PC-9 (cell line): Measurements from ENCODE around the gene NARF. TPM values are rescaled to one million over a fixed set of nuclear protein-coding genes. Genes with fewer than 3 reads are reported as not detected.
"Not testable (repeated sequence)": the region's sequence is repeated elsewhere in the genome, so short reads cannot be mapped to it uniquely, and the experiment has no call there.

ENCODE experiments used
- BruUV-seq: library from RNA; stranded (reverse); fragments of 400-500 nt; replicated peaks from 2 replicates; lab custom pipeline; 2021; lab: Mats Ljungman, UMichigan
- CTCF ChIA-PET: fragments of 300-600 bp; sonication (Branson Sonifier 250); formaldehyde crosslinking; loops from one replicate; lab custom pipeline; 2022; ENCODE audit warnings: antibody characterized with exemption; lab: Charles Lee
- POLR2A ChIA-PET: fragments of 300-600 bp; sonication (Branson Sonifier 250); formaldehyde crosslinking; loops from one replicate; lab custom pipeline; 2022; ENCODE audit warnings: antibody characterized with exemption; ENCODE audit not compliant: unreplicated experiment; lab: Charles Lee
- DNase-seq, 2 experiments: peaks; one replicate each; pipeline versions ENCODE4 v3.0.0 to v3.0.0-alpha.2; 2015 to 2022; ENCODE audit warnings: mixed read lengths in 1 of 2
- H2AFZ ChIP-seq: fragments of 200-600 bp; sonication (generic); 2 replicates; pipeline ENCODE4 v1.8.1; 2017; ENCODE audit warnings: antibody characterized with exemption
- H3F3A ChIP-seq: fragments of 200-600 bp; sonication (generic); 2 replicates; pipeline ENCODE4 v1.8.1; 2017; ENCODE audit warnings: antibody characterized with exemption, mild to moderate bottlenecking, low read depth; ENCODE audit not compliant: insufficient read depth
- H3K27ac ChIP-seq: fragments of 200-600 bp; sonication (generic); 2 replicates; pipeline ENCODE4 v1.6.1; 2016; ENCODE audit warnings: mixed run types
- H3K27me3 ChIP-seq: fragments of 200-600 bp; sonication (generic); 2 replicates; pipeline ENCODE4 v1.6.1; 2016; ENCODE audit warnings: low read depth, mixed run types; ENCODE audit not compliant: insufficient read depth
- H3K36me3 ChIP-seq: fragments of 200-600 bp; sonication (generic); 2 replicates; pipeline ENCODE4 v1.6.1; 2016; ENCODE audit warnings: low read depth, mixed run types
- H3K4me1 ChIP-seq: fragments of 200-600 bp; sonication (generic); replicated peaks from 2 replicates; pipeline ENCODE4 v1.6.1; 2016; ENCODE audit warnings: mixed run types; ENCODE audit not compliant: insufficient read depth
- H3K4me2 ChIP-seq: fragments of 200-600 bp; sonication (generic); 2 replicates; pipeline ENCODE4 v1.6.1; 2017; ENCODE audit warnings: mixed run types
- H3K4me3 ChIP-seq: fragments of 200-600 bp; sonication (generic); 2 replicates; pipeline ENCODE4 v1.6.1; 2016; ENCODE audit warnings: mixed run types
- H3K79me2 ChIP-seq: fragments of 200-600 bp; sonication (generic); 2 replicates; pipeline ENCODE4 v1.6.1; 2017; ENCODE audit warnings: low read depth, mixed run types
- H3K9me2 ChIP-seq: fragments of 200-600 bp; sonication (generic); 2 replicates; pipeline ENCODE4 v1.8.1; 2017; ENCODE audit warnings: mild to moderate bottlenecking; ENCODE audit not compliant: insufficient read depth
- H3K9me3 ChIP-seq: fragments of 200-600 bp; sonication (generic); 2 replicates; pipeline ENCODE4 v1.8.1; 2016; ENCODE audit warnings: low read depth; ENCODE audit not compliant: insufficient read depth
- H4K20me1 ChIP-seq: fragments of 200-600 bp; sonication (generic); 2 replicates; pipeline ENCODE4 v1.8.1; 2017; ENCODE audit not compliant: insufficient read depth
- CTCF ChIP-seq: fragments of 200-600 bp; sonication (generic); conservative IDR thresholded peaks from 2 replicates; pipeline ENCODE4 v1.6.1; 2017; ENCODE audit warnings: mixed run types, antibody characterized with exemption, mild to moderate bottlenecking, moderate library complexity
- EZH2 ChIP-seq: fragments of 200-600 bp; sonication (generic); IDR thresholded peaks from 2 replicates; pipeline ENCODE4 v1.8.0; 2017; ENCODE audit warnings: antibody characterized with exemption, low read depth
- intact Hi-C: fragments of 100-400 bp; cut with micrococcal nuclease; formaldehyde crosslinking; loops from one replicate; pipeline ENCODE4 v1.10.0; 2022; ENCODE audit not compliant: unreplicated experiment
- total RNA-seq: library from RNA; stranded (reverse); gene quantifications from 2 replicates; pipeline ENCODE4 v1.2.3, GENCODE V29; 2021

NARF gene
- total RNA-seq, 1 experiment from 2014 or later, result 57.2 TPM

- no peak overlapping the region for H3K4me3 ChIP-seq
- H3K4me1 ChIP-seq, result no peaks in the 10 kb centered on the region
- no peak overlapping the region for H2AFZ ChIP-seq
- H4K20me1 ChIP-seq, result no peaks in the 10 kb centered on the region
- no peak overlapping the region for H3K4me2 ChIP-seq
- no peaks in the 10 kb centered on the region for H3K79me2 ChIP-seq
- no TSS peak for BruUV-seq
- DNase-seq, result no peak
- no peaks in the 10 kb centered on the region for H3K36me3 ChIP-seq
- CTCF ChIA-PET, result no interaction called here
- no peaks in the 10 kb centered on the region for H3K27me3 ChIP-seq
- intact Hi-C loops, result no loop called here
- H3K27ac ChIP-seq, result no peak overlapping the region
- H3K9me3 ChIP-seq, result no peaks in the 10 kb centered on the region
- POLR2A ChIA-PET, result interaction anchor here (0.7 kb wide), 1 partner anchor 36 kb away, joined by 4 read pairs; no protein-coding TSS in a partner anchor
- H3K9me2 ChIP-seq, result no peaks in the 10 kb centered on the region
- TF ChIP-seq CTCF (no peak), EZH2 (no peak)
- no peaks in the 10 kb centered on the region for H3F3A ChIP-seq
Observed at GRCh38 chr17:82503728-82504308, 45.3 kb downstream of the NARF start.

- no peak overlapping the region for H3K4me2 ChIP-seq
- no peaks in the 10 kb centered on the region for H3K36me3 ChIP-seq
- H2AFZ ChIP-seq, result no peak overlapping the region
- H3K4me3 ChIP-seq, result no peak overlapping the region
- ChIA-PET CTCF (no interaction called here), POLR2A (no interaction called here)
- TF ChIP-seq EZH2 (no peak), CTCF (no peak)
- H3K9me2 ChIP-seq, result no peaks in the 10 kb centered on the region
- no TSS peak for BruUV-seq
- H3K27me3 ChIP-seq, result no peaks in the 10 kb centered on the region
- H3K9me3 ChIP-seq, result no peaks in the 10 kb centered on the region
- no peaks in the 10 kb centered on the region for H4K20me1 ChIP-seq
- DNase-seq, result no peak
- no peak overlapping the region for H3K27ac ChIP-seq
- H3F3A ChIP-seq, result no peaks in the 10 kb centered on the region
- H3K79me2 ChIP-seq, result no peaks in the 10 kb centered on the region
- no peaks in the 10 kb centered on the region for H3K4me1 ChIP-seq
- intact Hi-C loops, result no loop called here
Observed at GRCh38 chr17:82505296-82505695, 46.8 kb downstream of the NARF start.

DNA sequence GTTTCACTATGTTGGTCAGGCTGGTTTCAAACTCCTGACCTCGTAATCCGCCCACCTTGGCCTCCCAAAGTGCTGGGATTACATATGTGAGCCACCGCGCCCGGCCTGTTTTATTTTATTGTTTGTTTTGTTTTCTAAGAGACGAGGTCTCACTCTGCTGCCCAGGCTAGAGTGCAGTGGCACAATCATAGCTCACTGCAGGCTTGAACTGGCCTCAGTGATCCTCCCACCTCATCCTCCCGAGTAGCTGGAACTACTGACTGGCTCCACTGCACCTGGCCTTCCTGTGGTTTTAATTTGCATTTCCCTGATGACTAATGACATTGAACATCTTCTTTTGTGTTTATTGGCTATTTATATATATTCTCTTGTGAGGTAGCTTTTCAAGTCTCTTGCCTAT lies 47.9 kb downstream of the NARF start:
- H3K27me3 ChIP-seq, DNase-seq, H3K79me2 ChIP-seq, H3K4me1 ChIP-seq, H4K20me1 ChIP-seq, intact Hi-C loops, H3K9me3 ChIP-seq, CTCF ChIA-PET, H3K27ac ChIP-seq, H3K9me2 ChIP-seq, POLR2A ChIA-PET, H3F3A ChIP-seq, H3K36me3 ChIP-seq, H3K4me3 ChIP-seq, H2AFZ ChIP-seq, H3K4me2 ChIP-seq, BruUV-seq: not testable (repeated sequence)

- ChIA-PET CTCF (no interaction called here), POLR2A (no interaction called here)
- no TSS peak for BruUV-seq
Observed at GRCh38 chr17:82507631-82508175, 49.2 kb downstream of the NARF start.

More at GRCh38 chr17:82507631-82508175, 49.2 kb downstream of the NARF start:
- intact Hi-C loops, result no loop called here
- H3K9me3 ChIP-seq, result no peaks in the 10 kb centered on the region
- TF ChIP-seq EZH2, result no peak
- no peak for TF ChIP-seq CTCF
- no peaks in the 10 kb centered on the region for H3K4me1 ChIP-seq
- no peak overlapping the region for H3K27ac ChIP-seq
- H3K4me3 ChIP-seq, result no peak overlapping the region
- no peak overlapping the region for H3K4me2 ChIP-seq
- no peaks in the 10 kb centered on the region for H3K27me3 ChIP-seq
- no peaks in the 10 kb centered on the region for H3K36me3 ChIP-seq
- no peaks in the 10 kb centered on the region for H3K79me2 ChIP-seq
- no peaks in the 10 kb centered on the region for H3F3A ChIP-seq
- DNase-seq, result no peak
- no peaks in the 10 kb centered on the region for H3K9me2 ChIP-seq
- H2AFZ ChIP-seq, result no peak overlapping the region
- H4K20me1 ChIP-seq, result no peaks in the 10 kb centered on the region
